Transverse colon (tissue), 4 donors: ENCODE results near the gene STRADA. TPM values are rescaled to one million over a fixed set of nuclear protein-coding genes. Genes with fewer than 3 reads are reported as not detected.

ENCODE experiments used
- DNase-seq: peaks from one replicate; pipeline ENCODE4 v3.0.0-alpha.2; 2019
- H3K27ac ChIP-seq, 4 donors: fragments of 200-600 bp; sonication (generic); 2 replicates each; pipeline ENCODE4 v1.5.1; 2016 to 2018; ENCODE audit warnings: inconsistent platforms in 4 of 4
- H3K27me3 ChIP-seq: fragments of 200-600 bp; sonication (generic); 2 replicates; pipeline ENCODE4 v1.5.1; 2017; ENCODE audit warnings: inconsistent platforms
- H3K36me3 ChIP-seq, 4 donors: fragments of 200-600 bp; sonication (generic); 2 replicates each; pipeline ENCODE4 v1.5.1; 2017 to 2019; ENCODE audit warnings: inconsistent platforms in 4 of 4
- H3K4me1 ChIP-seq, 4 donors: fragments of 200-600 bp; sonication (generic); 2 replicates each; pipeline ENCODE4 v1.5.1; 2017 to 2020; ENCODE audit warnings: inconsistent platforms in 4 of 4
- H3K4me3 ChIP-seq, 4 donors: fragments of 200-600 bp; sonication (generic); 1 replicate in 1 of 4; 2 replicates in 3 of 4; pipeline versions ENCODE4 v1.5.1 to v1.6.1; 2017 to 2019; ENCODE audit warnings: inconsistent platforms in 4 of 4
- H3K9me3 ChIP-seq, 2 donors: fragments of 200-600 bp; sonication (generic); 2 replicates each; pipeline ENCODE4 v1.5.1; 2017 to 2019; ENCODE audit warnings: inconsistent platforms in 2 of 2
- EP300 ChIP-seq: sonication (generic); formaldehyde crosslinking; IDR thresholded peaks from one replicate; pipeline ENCODE4 v1.6.1; 2017; ENCODE audit warnings: antibody characterized with exemption, low read depth
- POLR2A ChIP-seq: fragments of 450-650 bp; IDR thresholded peaks from one replicate; pipeline ENCODE4 v1.6.1; 2016; ENCODE audit warnings: antibody characterized with exemption, mild to moderate bottlenecking, moderate library complexity
- POLR2AphosphoS5 ChIP-seq, 3 donors: sonication (generic); formaldehyde crosslinking; IDR thresholded peaks; one replicate each; pipeline ENCODE4 v1.6.1; 2016; ENCODE audit warnings: antibody characterized with exemption in 3 of 3
- WGBS, 2 donors: methylation state at CpG; one replicate each; pipeline ENCODE4 v1.1.5; 2018; ENCODE audit warnings: low coverage in 1 of 2; 5-methylcytosine and 5-hydroxymethylcytosine counted together
- in situ Hi-C, 4 donors: fragments of 200-750 bp; cut with MboI; loops; one replicate each; pipeline versions ENCODE4 v1.15.0 to v1.15.1; 2017; ENCODE audit warnings: low sequenced_read_pairs in 3 of 4, low pct_ligation_motif_present in 1 of 4, low pct_unique_long_range_greater_than_20kb in 1 of 4
- intact Hi-C: fragments of 100-400 bp; cut with DNase I; formaldehyde crosslinking; loops from one replicate; pipeline ENCODE4 v1.15.1; 2023; ENCODE audit warnings: low total_unique reads
- total RNA-seq, 4 donors: library from RNA; depleted of rRNA; stranded (reverse); fragments of >200 nt; gene quantifications; one replicate each; pipeline ENCODE4 v1.1.0, GENCODE V29; 2016
- TF ChIP-seq, protein P1 (sequence below), 5 experiments: fragments of 200-600 bp in 3 of 5; fragments of 450-650 bp in 2 of 5; sonication (generic) in 3 of 5; IDR thresholded peaks; 1 replicate in 2 of 5; 2 replicates in 3 of 5; pipeline ENCODE4 v1.5.1; 2016 to 2017; ENCODE audit warnings: antibody characterized with exemption in 5 of 5, inconsistent platforms in 3 of 5, mild to moderate bottlenecking in 2 of 5, moderate library complexity in 1 of 5

Gene STRADA
- total RNA-seq, 4 donors from 2014 or later: 23.1 to 37.8 (median 33.8) TPM

DNA sequence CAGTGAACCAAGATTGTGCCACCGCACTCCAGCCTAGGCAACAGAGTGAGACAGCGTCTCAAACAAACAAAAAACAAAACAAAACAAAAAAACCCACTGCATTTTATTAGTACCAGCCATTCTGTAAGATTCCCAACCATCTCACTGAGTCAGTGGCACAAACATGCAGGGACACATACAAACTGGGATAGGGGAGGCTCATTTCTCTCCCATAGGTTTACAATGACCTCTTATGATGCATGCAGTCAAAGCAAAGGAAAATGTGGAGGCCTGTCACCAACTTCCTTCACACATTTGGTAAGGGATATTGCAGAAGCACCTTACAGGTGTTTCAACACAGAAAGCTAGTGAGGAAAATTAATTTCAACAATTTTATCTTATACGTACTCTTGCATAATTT lies 12.4 kb upstream of the STRADA start:
- TF ChIP-seq, protein P1, sequence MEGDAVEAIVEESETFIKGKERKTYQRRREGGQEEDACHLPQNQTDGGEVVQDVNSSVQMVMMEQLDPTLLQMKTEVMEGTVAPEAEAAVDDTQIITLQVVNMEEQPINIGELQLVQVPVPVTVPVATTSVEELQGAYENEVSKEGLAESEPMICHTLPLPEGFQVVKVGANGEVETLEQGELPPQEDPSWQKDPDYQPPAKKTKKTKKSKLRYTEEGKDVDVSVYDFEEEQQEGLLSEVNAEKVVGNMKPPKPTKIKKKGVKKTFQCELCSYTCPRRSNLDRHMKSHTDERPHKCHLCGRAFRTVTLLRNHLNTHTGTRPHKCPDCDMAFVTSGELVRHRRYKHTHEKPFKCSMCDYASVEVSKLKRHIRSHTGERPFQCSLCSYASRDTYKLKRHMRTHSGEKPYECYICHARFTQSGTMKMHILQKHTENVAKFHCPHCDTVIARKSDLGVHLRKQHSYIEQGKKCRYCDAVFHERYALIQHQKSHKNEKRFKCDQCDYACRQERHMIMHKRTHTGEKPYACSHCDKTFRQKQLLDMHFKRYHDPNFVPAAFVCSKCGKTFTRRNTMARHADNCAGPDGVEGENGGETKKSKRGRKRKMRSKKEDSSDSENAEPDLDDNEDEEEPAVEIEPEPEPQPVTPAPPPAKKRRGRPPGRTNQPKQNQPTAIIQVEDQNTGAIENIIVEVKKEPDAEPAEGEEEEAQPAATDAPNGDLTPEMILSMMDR (IDR thresholded peaks at IDR 0.05): no peak
- TF ChIP-seq POLR2AphosphoS5 (IDR thresholded peaks at IDR 0.05): no peak
- TF ChIP-seq EP300: no peak
- TF ChIP-seq POLR2A: no peak
- intact Hi-C loops: no loop called here
- H3K4me3 ChIP-seq: no peak overlapping the region
- peaks cover 0 to 76% (median 33%) of the 10 kb centered on the region in 4 donors for H3K36me3 ChIP-seq
- in situ Hi-C loops: no loop called here
- no peaks in the 10 kb centered on the region for H3K27me3 ChIP-seq
- WGBS, 2 donors: 93 to 98% methylated on average over 3 of the region's 3 CpGs
- H3K27ac ChIP-seq: no peak overlapping the region
- H3K9me3 ChIP-seq: no peaks in the 10 kb centered on the region
- no peak for DNase-seq
- H3K4me1 ChIP-seq: no peaks in the 10 kb centered on the region

DNA sequence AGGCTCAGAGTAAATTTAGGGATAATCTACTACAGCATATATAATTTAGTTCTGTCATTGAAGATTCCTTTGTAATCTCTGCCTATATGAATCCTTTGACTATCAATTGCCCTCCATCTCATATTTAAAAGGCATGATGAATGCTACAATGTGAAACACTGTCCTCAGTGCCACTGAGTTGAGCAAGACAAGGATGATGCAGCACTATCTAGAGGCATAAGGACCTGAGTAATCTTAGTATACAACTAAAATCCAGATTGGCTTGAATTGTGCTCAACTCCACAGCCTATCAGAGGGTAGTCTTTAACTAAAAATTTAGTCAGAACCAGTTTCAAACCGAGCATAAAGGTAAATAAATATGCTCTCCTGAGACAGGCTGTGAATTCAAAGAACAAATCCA lies 11.6 kb upstream of the STRADA start:
- in situ Hi-C loops: no loop called here
- TF ChIP-seq POLR2AphosphoS5 (IDR thresholded peaks at IDR 0.05) (no peak), POLR2A (no peak), EP300 (no peak)
- TF ChIP-seq, protein P1 (IDR thresholded peaks at IDR 0.05): no peak

DNA sequence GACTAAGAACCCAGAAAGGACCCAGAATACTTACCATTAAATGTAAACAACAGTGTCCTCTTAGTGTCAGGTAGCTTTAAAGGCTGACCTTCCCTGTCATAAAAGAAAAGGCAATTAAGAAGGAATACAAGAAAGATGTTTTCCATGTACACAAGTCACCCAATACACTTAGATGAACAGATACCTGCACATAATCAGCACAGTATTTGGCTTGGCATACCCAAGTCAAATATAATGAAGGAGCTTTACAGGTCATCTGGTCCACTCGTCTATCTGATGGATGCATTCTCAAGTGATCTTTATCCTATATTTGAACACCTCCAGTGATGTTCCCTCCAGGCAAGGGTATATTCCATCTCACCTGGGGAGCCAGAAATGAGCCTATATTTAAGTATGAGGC lies 11.1 kb upstream of the STRADA start:
- H3K27me3 ChIP-seq: no peaks in the 10 kb centered on the region
- no peak overlapping the region for H3K4me3 ChIP-seq
- TF ChIP-seq POLR2A: no peak
- no peaks in the 10 kb centered on the region for H3K4me1 ChIP-seq
- intact Hi-C loops (no loop called here), in situ Hi-C loops (no loop called here)
- no peak for DNase-seq
- no peaks in the 10 kb centered on the region for H3K9me3 ChIP-seq
- no peak overlapping the region for H3K27ac ChIP-seq
- H3K36me3 ChIP-seq: peaks cover 0 to 76% (median 37%) of the 10 kb centered on the region in 4 donors
- 95 to 100% methylated on average over 1 of the region's 1 CpG for WGBS, 2 donors

More for the DNA sequence above, 11.6 kb upstream of the STRADA start:
- H3K36me3 ChIP-seq: peaks cover 0 to 76% (median 35%) of the 10 kb centered on the region in 4 donors
- no peak for DNase-seq
- H3K9me3 ChIP-seq: no peaks in the 10 kb centered on the region
- intact Hi-C loops: no loop called here
- WGBS, 2 donors: 76 to 100% methylated on average over 1 of the region's 1 CpG
- no peaks in the 10 kb centered on the region for H3K27me3 ChIP-seq
- no peaks in the 10 kb centered on the region for H3K4me1 ChIP-seq
- H3K27ac ChIP-seq: no peak overlapping the region
- no peak overlapping the region for H3K4me3 ChIP-seq

DNA sequence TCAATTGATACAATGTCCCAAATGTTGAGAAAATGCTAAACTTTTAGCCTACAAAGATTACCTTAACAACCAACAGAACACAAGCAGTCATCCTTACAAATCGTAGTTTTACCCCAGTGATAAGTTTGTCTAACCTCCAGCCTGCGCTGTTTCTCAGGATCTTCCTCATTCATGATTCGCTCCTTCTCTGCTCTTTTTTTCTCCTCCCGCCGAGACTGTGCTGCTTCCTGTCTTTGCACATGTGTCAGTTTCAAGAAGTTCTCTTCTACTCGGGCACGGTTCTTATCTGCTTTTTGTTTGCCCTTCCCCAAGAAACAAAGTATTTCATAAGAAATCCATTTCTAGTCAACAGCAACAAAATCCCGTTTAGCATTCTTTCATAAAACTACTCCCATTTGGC lies 10.2 kb upstream of the STRADA start:
- TF ChIP-seq POLR2AphosphoS5 (IDR thresholded peaks at IDR 0.05): no peak
- TF ChIP-seq POLR2A: no peak
- 60 to 68% methylated on average over 7 to 8 of the region's 8 CpGs for WGBS, 2 donors
- H3K9me3 ChIP-seq: no peaks in the 10 kb centered on the region
- no peaks in the 10 kb centered on the region for H3K4me1 ChIP-seq
- intact Hi-C loops (no loop called here), in situ Hi-C loops (no loop called here)
- DNase-seq: no peak
- H3K27ac ChIP-seq: no peak overlapping the region
- H3K36me3 ChIP-seq: peaks cover 0 to 75% (median 34%) of the 10 kb centered on the region in 4 donors
- no peaks in the 10 kb centered on the region for H3K27me3 ChIP-seq
- no peak overlapping the region for H3K4me3 ChIP-seq

DNA sequence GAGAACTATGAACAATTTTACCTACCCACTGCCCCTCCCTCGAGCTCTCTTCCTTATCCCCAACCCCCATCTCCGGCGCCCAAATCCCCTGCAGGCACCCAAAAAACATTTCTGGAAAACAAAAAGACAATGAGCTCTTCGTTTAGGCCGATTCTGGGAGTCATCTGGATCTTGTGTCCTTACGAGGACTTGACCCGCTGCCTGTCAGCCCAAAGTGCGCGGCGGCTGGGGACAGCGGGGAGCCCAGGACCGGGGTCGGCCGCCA lies 524 bp downstream of the STRADA start:
- intact Hi-C loops: no loop called here
- in situ Hi-C loops: no loop called here

More for the DNA sequence above, 524 bp downstream of the STRADA start:
- Histone ChIP-seq H3K9me3 (no peaks in the 10 kb centered on the region), H3K36me3 (peaks cover 0 to 7% (median 3%) of the 10 kb centered on the region in 4 donors), H3K4me3 (peak overlapping the region; percentile 77 to 99 (median 86)), H3K27ac (peak overlapping the region; percentile 97 to 100 (median 99)), H3K27me3 (no peaks in the 10 kb centered on the region), H3K4me1 (peaks cover 0 to 18% (median 7%) of the 10 kb centered on the region in 4 donors)
- DNase-seq: peak; percentile 61
- TF ChIP-seq POLR2AphosphoS5 (IDR thresholded peaks at IDR 0.05): no peak
- TF ChIP-seq, protein P1 (IDR thresholded peaks at IDR 0.05): no peak
- no peak for TF ChIP-seq POLR2A
- TF ChIP-seq EP300: no peak
- 1% methylated on average over 14 of the region's 14 CpGs; no CpG with 5 or more reads in 1 of the 2 donors for WGBS, 2 donors
